Measurements from ENCODE around the gene CDR2L.
A peak's percentile ranks its signal among the peaks of the same experiment; 100 is the strongest.
"Not testable (repeated sequence)": the region's sequence is repeated elsewhere in the genome, so short reads cannot be mapped to it uniquely, and the experiment has no call there.

Gene CDR2L

GRCh38 chr17:74982663-74983313 is 4.6 kb upstream of the CDR2L start:
- DNase-seq: not testable (repeated sequence)

DNA sequence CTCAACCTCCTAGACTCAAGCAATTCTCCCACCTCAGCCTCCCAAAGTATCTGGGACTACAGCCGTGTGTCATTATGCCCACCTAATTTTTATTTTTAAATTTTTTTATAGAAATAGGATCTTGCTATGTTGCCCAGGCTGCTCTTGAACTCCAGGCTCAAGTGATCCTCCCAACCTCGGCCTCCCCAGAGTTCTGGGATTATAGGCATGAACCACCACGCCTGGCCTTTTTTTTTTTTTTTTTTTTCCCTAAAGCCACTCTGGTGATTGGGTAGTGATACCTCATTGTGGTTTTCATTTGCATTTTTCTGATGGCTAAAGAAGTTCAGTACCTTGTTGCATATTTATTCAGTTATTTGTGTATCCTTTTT is 1.2 kb upstream of the CDR2L start:
- no peak for DNase-seq

DNA sequence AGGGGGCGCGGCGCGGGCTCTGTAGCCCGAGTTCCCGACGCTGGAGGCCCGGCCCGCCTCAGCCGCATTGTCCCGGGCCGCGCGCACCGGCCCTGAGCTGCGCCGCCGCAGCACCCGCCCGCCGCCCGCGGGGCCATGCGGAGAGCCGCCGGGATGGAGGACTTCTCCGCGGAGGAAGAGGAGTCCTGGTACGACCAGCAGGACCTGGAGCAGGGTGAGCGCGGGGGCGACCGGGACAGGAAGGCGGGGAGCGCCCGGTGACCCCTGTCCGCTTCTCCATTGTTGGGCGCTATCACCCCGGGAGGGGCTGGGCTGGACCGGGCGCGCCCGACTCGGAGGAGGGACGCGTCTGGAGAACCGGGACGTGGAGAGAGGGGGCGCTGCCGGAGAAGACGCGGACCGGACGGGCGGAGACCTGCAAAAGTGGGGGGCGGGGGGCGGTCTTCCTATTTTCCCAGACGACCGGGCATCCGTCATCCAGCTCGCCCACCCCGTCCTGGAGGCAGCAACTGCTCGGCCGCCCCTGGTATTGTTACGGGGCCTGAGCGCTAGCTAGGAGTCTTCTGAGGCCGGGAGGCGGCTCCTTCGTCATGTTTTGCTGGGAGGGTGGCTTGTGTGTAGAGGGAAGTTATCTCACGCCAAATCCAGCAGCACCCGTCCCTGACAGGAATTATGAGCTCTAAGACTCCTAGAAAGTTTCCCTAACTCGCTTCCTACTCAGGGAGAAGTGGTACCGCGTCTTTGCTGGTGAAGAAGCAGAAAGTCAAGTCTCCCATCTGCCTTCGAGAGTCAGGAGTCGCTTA is 678 bp downstream of the CDR2L start:
- peak in 1 of 2 experiments; percentile 33 for DNase-seq

DNA sequence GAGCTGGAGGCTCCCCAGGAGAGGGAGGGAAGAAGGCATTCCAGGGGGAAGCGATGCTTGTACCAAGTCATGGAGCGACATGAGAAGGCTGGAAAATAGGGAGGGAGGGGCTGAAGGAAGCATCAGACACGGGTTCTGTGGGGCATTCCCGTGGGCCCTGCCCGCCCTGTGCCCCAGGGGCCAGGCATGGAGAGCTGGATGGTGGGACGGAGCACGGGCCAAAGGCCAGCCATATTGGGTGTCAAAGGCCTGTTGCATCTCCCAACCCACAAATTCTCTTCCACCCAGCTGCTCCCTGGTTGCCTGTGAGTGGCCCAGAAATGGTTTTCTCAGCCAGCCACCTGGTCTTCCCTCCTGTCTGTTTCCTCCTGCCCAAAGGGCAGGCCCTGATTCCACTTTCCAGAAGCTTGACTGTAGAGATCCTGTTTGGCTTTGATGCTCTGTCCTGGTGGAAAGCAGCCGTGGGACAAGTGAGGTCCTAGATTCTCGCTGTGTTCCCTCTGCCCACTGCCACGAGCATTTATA is 3.2 kb downstream of the CDR2L start:
- DNase-seq: no peak

DNA sequence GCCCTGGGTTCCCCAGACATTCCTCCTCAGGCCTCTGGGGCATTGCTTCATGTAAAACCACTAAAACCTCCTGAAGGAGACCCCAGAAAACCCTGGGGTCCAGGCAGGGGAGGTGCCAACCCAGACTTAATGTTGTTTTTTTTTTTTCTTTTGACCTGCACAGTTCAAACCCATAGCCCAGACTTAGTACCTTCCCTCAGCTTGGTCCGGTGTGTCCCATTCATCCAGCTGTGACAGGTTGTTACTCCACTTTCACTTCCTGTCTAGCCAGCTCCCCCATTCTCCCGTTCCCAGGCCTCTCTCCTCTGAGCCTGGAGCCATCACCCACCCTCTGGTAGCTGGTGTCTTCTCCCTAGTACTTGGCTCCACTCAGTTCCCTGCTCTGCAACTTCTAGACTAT is 4.8 kb downstream of the CDR2L start:
- DNase-seq: no peak

DNA sequence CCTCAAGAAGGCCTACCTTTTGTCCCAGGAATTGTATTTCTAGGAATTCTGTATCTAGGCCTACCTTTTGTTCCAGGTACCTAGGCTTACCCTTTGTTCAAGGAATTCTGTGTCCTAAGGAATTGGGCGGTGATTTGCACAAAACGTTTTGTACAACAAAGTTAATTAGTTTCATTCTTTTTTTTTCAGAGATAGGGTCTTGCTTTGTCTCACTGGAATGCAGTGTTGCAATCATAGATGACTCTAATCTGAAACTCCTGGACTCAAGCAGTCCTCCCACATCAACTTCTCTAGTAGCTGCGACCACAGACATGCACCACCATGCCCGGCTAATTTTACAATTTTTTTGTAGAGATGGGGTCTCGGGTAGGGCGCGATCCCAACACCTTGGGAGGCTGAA is 7.0 kb downstream of the CDR2L start:
- DNase-seq: no peak

- no peak for DNase-seq
Measured at GRCh38 chr17:74995847-74996246, 8.4 kb downstream of the CDR2L start.

GRCh38 chr17:74998783-74999182 is 11.4 kb downstream of the CDR2L start:
- DNase-seq: no peak

DNA sequence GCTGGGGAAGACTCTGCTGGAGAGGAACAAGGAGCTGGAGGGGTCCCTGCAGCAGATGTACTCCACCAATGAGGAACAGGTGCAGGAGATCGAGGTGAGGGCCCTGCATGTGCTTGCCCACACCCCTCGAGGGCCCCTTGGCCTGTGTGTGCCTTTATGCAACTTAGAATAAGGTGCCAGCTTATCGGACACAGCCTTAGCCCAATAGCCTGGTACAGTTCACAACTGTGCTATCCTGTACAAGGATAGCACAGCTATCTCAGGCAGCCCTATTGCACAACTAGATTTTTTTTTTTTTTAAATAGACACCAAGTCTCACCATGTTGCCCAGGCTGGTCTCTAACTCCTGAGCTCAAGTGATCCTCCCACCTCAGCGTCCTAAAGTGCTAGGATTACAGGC is 12.1 kb downstream of the CDR2L start:
- DNase-seq: no peak

DNA sequence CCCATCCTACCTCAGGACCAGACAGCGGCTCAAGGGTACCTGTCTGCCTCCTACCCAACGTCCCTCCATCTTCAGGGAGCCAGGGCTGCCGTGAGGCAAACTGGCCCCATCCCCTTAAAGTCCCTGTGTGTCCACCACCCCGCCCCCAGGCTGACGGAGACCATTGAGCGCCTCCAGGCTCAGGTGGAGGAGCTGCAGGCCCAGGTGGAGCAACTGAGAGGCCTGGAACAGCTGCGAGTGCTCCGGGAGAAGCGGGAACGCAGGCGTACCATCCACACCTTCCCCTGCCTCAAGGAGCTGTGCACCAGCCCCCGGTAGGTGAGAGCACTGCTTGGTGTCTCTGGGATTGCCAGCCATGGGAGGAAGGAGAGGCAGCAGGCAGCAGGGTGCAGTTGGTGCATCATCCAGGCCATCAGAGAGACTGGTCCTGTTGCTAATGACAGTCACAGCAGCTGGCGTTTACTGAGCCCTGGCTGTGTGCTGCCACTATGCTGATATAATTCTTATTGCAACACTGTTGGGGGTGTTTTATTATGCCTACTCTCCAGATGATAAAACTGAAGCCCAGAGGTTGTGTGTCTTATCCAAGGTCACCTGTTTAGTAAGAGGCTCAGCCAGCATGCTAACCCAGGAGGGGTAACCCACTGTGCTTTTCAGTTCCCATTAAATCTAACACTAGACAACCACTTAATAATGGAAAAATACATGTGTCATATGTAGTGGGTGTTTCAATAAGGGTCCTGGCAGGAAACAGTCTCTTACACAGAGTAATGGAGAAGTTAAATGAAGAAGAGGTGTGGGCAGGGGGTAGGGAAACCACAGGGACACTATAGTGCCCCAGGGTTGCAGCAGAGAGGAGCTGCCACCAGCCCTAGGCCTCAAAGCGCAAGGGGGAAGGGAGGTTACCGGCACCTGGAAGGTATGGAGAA is 14.7 kb downstream of the CDR2L start:
- DNase-seq: no peak

GRCh38 chr17:75003070-75003956 is 15.9 kb downstream of the CDR2L start:
- DNase-seq: no peak

DNA sequence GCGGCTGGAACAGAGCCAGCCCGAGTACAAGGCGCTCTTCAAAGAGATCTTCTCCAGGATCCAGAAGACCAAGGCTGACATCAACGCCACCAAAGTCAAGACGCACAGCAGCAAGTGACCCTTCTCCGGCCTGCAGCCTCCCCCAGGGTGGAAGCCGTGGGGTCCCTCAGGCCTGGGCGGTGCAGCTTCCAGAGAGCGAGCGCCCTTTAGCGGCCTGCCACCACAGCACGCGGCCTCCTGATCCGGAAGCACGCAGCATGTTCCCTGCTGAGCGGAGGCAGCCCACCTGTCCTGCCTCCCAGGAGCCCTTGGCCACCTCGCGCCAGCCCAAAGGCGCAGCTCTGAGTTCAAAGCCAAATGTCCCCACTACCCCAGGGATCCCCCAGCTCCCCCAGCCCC is 16.5 kb downstream of the CDR2L start:
- no peak for DNase-seq

DNA sequence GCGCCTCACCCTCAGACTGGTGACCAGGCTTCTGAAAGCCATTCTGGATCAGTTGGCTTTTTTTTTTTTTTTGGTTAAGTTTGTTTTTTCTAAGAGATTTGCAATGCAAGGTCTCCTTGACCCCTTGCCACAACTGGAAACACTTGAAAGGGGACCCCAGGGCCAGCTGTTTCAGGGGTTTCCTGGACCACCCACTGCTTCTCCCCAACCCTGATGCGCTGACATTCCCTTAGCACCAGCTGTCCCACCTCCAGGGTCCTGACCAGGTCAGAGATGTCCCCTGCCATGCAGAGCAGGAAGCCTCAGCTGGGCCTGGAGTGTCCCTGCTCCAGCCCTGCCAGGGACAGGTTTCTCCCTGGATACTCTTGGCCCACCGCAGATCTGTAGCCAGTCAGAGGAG is 16.9 kb downstream of the CDR2L start:
- no peak for DNase-seq

GRCh38 chr17:75005291-75005690 is 17.9 kb downstream of the CDR2L start:
- DNase-seq: no peak

GRCh38 chr17:75006084-75006483 is 18.7 kb downstream of the CDR2L start:
- not testable (repeated sequence) for DNase-seq

GRCh38 chr17:75006653-75007052 is 19.2 kb downstream of the CDR2L start:
- DNase-seq: no peak

- no peak for DNase-seq
Measured at GRCh38 chr17:75008373-75008772, 20.9 kb downstream of the CDR2L start.

DNA sequence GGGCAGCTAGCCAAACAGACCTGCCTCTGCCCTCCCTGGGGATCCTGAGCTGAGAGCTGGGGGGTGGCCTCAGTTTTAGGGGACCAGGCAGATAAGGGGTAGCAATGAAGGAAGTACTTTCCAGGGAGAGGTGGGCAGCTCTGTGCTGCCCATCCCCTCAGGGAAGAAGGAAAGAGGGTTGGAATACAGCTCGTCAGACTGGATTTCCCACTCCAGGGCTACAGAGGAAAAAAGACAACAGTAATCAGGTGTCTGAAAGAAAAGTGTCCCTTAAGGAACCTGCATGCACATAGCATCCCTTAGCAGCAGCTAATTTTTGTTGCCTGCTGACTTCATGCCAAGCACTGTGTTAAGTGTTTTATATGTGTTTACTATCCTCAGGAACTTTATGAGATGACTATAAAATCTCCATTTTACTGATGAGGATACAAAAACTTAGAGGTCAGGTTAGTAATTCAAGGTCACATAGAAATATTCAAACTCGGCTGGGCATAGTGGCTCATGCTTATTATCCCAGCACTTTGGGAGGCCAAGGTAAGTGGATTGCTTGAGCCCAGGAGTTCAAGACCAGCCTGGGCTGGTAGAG is 21.8 kb downstream of the CDR2L start:
- no peak for DNase-seq

DNA sequence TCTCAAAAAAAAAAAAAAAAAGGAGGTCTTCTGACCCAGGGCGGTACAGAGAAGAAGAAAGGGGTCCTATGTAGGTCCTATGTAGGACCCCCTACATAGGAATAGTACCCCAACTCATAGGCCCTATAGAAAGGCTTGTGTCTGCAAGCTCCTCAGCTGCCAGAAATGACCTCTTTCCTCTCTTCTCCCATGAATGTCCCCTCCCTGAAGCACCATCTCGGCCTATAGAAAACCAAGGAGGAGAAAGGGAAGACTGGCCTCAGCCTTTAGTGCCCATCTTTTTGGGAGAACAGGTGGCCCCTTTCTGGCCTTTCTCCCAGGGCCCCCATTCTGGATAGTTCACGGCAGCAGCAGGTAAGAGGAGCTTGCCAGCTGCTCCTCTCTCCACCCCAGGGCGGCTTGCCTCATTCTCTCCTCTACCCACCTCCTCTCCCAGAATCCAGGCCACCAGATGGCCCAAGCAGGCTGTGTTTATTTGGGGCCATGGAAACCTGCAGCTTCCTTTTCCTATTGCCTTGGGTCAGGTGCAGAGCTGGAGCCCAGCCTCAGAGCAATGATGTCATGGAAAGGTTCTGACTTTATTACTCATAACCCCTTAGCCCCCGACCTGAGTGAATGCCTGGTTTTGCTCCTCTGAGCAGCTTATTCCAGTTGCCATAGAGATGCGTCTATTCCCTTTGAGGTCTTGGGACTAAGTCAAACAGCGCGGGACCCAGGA is 23.4 kb downstream of the CDR2L start:
- peak; percentile 74 to 77 for DNase-seq

DNA sequence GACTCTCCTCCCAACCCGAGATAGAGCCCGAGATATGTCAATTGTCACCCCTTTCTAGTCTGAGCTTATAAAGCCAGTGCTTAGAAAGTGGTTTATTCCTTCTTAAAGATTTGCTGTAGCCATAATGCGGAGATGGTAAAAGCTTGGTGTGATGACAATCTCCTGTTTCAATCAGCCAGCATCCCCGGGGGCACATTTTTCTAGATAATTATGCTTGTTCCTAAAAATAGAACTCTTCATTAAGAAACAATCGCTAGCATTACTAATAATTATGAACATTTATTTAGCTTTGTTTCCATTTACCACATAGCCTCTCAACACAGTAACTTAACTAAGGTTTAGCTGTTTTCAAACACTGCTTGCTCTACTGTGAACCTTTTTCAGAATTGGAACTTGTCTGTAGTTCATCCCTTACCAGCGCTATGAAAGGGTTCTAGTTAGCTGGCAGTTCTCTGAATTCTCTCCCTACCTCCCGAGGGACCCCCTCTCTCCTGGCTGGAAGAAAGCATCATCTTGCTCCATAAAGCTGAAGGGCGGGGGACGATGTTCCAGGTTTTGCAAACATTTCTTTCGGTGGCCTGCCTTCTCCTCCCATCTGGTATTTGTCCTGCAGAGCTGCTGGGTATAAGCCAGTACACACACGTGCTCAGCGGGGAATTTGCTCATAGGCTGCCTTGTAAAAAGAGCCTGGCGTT is 24.1 kb downstream of the CDR2L start:
- DNase-seq: peak; percentile 80 to 84

GRCh38 chr17:75012096-75012345 is 24.6 kb downstream of the CDR2L start:
- no peak for DNase-seq

Data from NCI-H446 (cell line).